NT2/D1 (cell line): Measurements from ENCODE around the gene BCAS4.

Experiments
- SUZ12 ChIP-seq: IDR thresholded peaks from 2 replicates; pipeline ENCODE4 v1.6.1; 2011; ENCODE audit not compliant: insufficient read length, insufficient read depth; ENCODE audit errors: extremely low read depth
- YY1 ChIP-seq: IDR thresholded peaks from 2 replicates; pipeline ENCODE4 v1.6.1; 2011; ENCODE audit not compliant: insufficient read length, insufficient read depth

DNA sequence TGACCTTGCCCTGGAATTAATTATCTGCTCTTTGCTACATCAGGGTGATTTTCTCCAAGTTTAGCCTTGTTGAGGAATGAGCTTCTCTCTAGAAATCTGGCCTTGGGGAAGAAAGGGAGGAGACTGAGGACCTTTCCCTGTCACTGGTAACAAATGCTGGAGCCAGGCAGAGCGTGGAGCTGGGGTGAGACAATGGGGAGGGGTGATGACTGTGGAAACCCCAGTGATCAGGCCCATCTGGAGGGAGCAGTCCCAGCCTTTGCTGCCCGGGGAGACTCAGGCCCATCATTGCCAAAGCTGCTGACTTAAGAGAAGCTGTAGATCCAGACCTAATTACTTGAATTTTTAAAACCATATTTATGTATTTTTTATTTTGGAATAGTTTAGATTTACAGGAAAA lies 31.3 kb downstream of the BCAS4 start:
- TF ChIP-seq YY1 (no peak), SUZ12 (no peak)
